A549 (cell line): ENCODE data around the gene RBMS3.

ENCODE experiments used
- ZFP36 ChIP-seq: fragments of 450-650 bp; IDR thresholded peaks from 2 replicates; pipeline ENCODE4 v1.6.1; 2014; ENCODE audit warnings: borderline replicate concordance; ENCODE audit not compliant: partially characterized antibody
- TF ChIP-seq, protein P1 (sequence below): fragments of >200 bp; sonication (Bioruptor Twin); formaldehyde crosslinking; IDR thresholded peaks from 3 replicates; pipeline ENCODE4 v1.5.1; 2016

DNA sequence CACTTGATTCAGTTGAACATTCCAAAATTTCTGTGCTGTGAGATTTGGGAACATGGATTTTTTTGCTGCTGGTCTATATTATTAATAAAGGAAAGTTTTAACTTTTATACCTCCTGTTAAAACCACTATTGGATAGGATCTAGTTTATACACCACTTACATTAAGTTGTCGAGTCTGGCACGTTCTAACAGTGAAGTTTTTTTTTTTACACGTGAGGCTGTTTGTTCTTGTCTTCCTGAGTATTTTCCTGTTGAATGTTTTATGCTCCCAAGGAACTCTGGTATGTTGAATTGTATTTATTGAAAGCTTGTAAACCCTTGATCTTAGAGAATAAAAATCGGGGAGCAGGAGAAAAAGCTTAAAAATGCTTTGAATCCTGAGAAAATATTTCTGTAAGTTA, 338.8 kb downstream of the RBMS3 start:
- TF ChIP-seq ZFP36, result no peak
- TF ChIP-seq, protein P1, sequence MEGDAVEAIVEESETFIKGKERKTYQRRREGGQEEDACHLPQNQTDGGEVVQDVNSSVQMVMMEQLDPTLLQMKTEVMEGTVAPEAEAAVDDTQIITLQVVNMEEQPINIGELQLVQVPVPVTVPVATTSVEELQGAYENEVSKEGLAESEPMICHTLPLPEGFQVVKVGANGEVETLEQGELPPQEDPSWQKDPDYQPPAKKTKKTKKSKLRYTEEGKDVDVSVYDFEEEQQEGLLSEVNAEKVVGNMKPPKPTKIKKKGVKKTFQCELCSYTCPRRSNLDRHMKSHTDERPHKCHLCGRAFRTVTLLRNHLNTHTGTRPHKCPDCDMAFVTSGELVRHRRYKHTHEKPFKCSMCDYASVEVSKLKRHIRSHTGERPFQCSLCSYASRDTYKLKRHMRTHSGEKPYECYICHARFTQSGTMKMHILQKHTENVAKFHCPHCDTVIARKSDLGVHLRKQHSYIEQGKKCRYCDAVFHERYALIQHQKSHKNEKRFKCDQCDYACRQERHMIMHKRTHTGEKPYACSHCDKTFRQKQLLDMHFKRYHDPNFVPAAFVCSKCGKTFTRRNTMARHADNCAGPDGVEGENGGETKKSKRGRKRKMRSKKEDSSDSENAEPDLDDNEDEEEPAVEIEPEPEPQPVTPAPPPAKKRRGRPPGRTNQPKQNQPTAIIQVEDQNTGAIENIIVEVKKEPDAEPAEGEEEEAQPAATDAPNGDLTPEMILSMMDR, result no peak
